Measurements from ENCODE around the gene GPR18. TPM values are rescaled to one million over a fixed set of nuclear protein-coding genes. Genes with fewer than 3 reads are reported as not detected.
"Not testable (repeated sequence)": the region's sequence is repeated elsewhere in the genome, so short reads cannot be mapped to it uniquely, and the experiment has no call there.

The GPR18 gene
- total and polyA plus RNA-seq, 11 donors, result 0.04 to 1.1 (median 0.34) TPM; not detected in 8

DNA sequence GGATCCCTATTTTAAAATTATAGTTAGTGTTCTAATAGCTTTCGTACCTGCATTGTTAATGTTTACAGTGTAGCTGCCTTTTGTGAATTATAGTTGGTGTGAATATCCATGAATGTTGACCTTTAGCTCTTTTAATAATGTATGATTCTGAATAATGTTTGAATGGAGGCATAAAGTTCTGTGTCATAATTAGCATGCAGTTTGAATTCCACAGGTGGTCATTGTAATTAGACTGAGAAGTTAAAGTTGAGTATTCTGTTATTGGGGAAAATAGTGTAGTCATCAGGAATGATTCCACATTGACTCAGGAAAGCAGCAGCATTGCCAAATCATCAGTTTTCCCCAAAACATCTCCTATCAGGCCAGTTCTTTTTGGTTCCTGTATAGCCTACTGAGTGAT lies 12.1 kb downstream of the GPR18 start:
- Histone ChIP-seq H3K4me3 (no peak overlapping the region), H3K4me1 (no peaks in the 10 kb centered on the region), H3K36me3 (peaks cover 0 to 53% (median 37%) of the 10 kb centered on the region in 9 donors), H3K27me3 (no peaks in the 10 kb centered on the region), H3K9me3 (peaks cover 0 to 4% (median 0%) of the 10 kb centered on the region in 12 donors), H3K27ac (no peak overlapping the region)
- no peak for TF ChIP-seq POLR2A (IDR thresholded peaks at IDR 0.05)
- TF ChIP-seq, protein P1, sequence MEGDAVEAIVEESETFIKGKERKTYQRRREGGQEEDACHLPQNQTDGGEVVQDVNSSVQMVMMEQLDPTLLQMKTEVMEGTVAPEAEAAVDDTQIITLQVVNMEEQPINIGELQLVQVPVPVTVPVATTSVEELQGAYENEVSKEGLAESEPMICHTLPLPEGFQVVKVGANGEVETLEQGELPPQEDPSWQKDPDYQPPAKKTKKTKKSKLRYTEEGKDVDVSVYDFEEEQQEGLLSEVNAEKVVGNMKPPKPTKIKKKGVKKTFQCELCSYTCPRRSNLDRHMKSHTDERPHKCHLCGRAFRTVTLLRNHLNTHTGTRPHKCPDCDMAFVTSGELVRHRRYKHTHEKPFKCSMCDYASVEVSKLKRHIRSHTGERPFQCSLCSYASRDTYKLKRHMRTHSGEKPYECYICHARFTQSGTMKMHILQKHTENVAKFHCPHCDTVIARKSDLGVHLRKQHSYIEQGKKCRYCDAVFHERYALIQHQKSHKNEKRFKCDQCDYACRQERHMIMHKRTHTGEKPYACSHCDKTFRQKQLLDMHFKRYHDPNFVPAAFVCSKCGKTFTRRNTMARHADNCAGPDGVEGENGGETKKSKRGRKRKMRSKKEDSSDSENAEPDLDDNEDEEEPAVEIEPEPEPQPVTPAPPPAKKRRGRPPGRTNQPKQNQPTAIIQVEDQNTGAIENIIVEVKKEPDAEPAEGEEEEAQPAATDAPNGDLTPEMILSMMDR (IDR thresholded peaks at IDR 0.05), result no peak
- intact Hi-C loops (cut with DNase I), result no loop called here
- DNase-seq, result no peak
- ATAC-seq, result no peak
- WGBS, 4 donors, result 91 to 99% (median 97%) methylated on average over 1 of the region's 1 CpG

GRCh38 chr13:99237981-99238662 lies 20.1 kb downstream of the GPR18 start:
- TF ChIP-seq POLR2A (IDR thresholded peaks at IDR 0.05), result no peak
- TF ChIP-seq, protein P1 (IDR thresholded peaks at IDR 0.05), result no peak
- ATAC-seq (peak in 1 of 4 donors; percentile 41), DNase-seq (no peak)
- 69 to 76% (median 72%) methylated on average over 8 of the region's 8 CpGs for WGBS, 4 donors
- H3K4me3 ChIP-seq, result peak overlapping the region in 1 of 12 donors; percentile 41
- no peaks in the 10 kb centered on the region for H3K27me3 ChIP-seq
- peak overlapping the region in 3 of 12 donors; percentile 19 to 81 (median 50) for H3K27ac ChIP-seq
- H3K9me3 ChIP-seq, result no peaks in the 10 kb centered on the region
- H3K36me3 ChIP-seq, result peaks cover 0 to 33% (median 24%) of the 10 kb centered on the region in 9 donors
- intact Hi-C loops (cut with DNase I), result no loop called here
- H3K4me1 ChIP-seq, result peaks cover 0 to 30% (median 0%) of the 10 kb centered on the region in 12 donors

GRCh38 chr13:99231721-99232120 lies 26.5 kb downstream of the GPR18 start:
- ATAC-seq, result peak in 3 of 4 donors; percentile 12 to 43 (median 28)
- TF ChIP-seq, protein P1 (IDR thresholded peaks at IDR 0.05), result no peak
- no peak for TF ChIP-seq POLR2A (IDR thresholded peaks at IDR 0.05)
- DNase-seq, result no peak
- WGBS, 4 donors, result 47 to 78% (median 64%) methylated on average over 1 of the region's 1 CpG
- no peaks in the 10 kb centered on the region for H3K27me3 ChIP-seq
- peaks cover 0 to 61% (median 31%) of the 10 kb centered on the region in 12 donors for H3K4me1 ChIP-seq
- H3K9me3 ChIP-seq, result no peaks in the 10 kb centered on the region
- H3K36me3 ChIP-seq, result peaks cover 0 to 3% (median 0%) of the 10 kb centered on the region in 9 donors
- H3K4me3 ChIP-seq, result no peak overlapping the region
- intact Hi-C loops (cut with DNase I), result no loop called here
- peak overlapping the region in 6 of 12 donors; percentile 3 to 85 (median 77) for H3K27ac ChIP-seq

DNA sequence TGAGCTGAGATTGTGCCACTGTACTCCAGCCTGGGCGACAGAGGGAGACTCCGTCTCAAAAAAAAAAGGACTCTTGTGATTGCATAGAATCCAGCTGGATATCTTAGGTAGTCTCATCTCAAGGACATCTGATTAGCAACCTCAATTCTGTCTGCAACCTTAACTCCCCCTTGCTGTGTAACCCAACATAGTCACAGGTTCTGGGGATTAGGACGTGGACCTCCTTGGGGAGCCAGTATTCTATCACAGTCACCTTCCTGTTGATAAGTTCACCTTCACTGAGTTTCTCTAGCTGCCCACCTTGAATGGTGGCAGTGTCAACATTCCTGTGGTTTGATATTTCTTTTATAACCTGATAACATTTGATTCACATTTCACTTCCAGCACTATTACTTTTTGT lies 27.2 kb downstream of the GPR18 start:
- peak overlapping the region in 8 of 12 donors; percentile 34 to 85 (median 77) for H3K27ac ChIP-seq
- no peak overlapping the region for H3K4me3 ChIP-seq
- intact Hi-C loops (cut with DNase I), result no loop called here
- no peaks in the 10 kb centered on the region for H3K9me3 ChIP-seq
- TF ChIP-seq, protein P1 (IDR thresholded peaks at IDR 0.05), result no peak
- TF ChIP-seq POLR2A (IDR thresholded peaks at IDR 0.05), result no peak
- 67 to 81% (median 75%) methylated on average over 3 of the region's 3 CpGs for whole genome bisulfite sequencing, 4 donors
- H3K4me1 ChIP-seq, result peaks cover 0 to 68% (median 35%) of the 10 kb centered on the region in 12 donors
- DNase-seq (no peak), ATAC-seq (no peak)
- peaks cover 0 to 3% (median 0%) of the 10 kb centered on the region in 9 donors for H3K36me3 ChIP-seq
- H3K27me3 ChIP-seq, result no peaks in the 10 kb centered on the region

GRCh38 chr13:99230588-99230987 lies 27.6 kb downstream of the GPR18 start:
- Histone ChIP-seq H3K27ac (peak overlapping the region in 8 of 12 donors; percentile 34 to 85 (median 77)), H3K4me1 (peaks cover 0 to 72% (median 39%) of the 10 kb centered on the region in 12 donors)
- H3K27me3 ChIP-seq; DNase-seq; ATAC-seq; H3K9me3 ChIP-seq; H3K4me3 ChIP-seq; intact Hi-C loops (cut with DNase I); H3K36me3 ChIP-seq: not testable (repeated sequence)
- 93 to 96% (median 95%) methylated on average over 12 of the region's 12 CpGs for WGBS, 4 donors
